ENCODE measurements around the gene DNAJC22. TPM values are rescaled to one million over a fixed set of nuclear protein-coding genes. Genes with fewer than 3 reads are reported as not detected.

DNAJC22 gene
- total RNA-seq, 2 donors from 2014 or later, result 7.3 to 10.9 TPM

GRCh38 chr12:49334226-49334625 lies 12.5 kb upstream of the DNAJC22 start:
- peaks cover 5 to 14% of the 10 kb centered on the region in 2 donors for H3K27me3 ChIP-seq
- no peak for DNase-seq

GRCh38 chr12:49334681-49335080 lies 12.0 kb upstream of the DNAJC22 start:
- WGBS, 2 donors, result 65 to 78% methylated on average over 12 of the region's 12 CpGs
- Histone ChIP-seq H3K9me3 (no peaks in the 10 kb centered on the region), H3K27ac (no peak overlapping the region), H3K36me3 (replicated peaks in 1 of 2; ENCODE audit: insufficient read depth in 1 of 2, low read depth in 2 of 2) (no peaks in the 10 kb centered on the region), H3K4me1 (peaks cover 31% of the 10 kb centered on the region), H3K27me3 (peaks cover 5 to 14% of the 10 kb centered on the region in 2 donors), H3K4me3 (no peak overlapping the region)
- TF ChIP-seq CTCF (IDR thresholded peaks at IDR 0.05) (no peak), POLR2A (IDR thresholded peaks at IDR 0.05) (no peak)
- ATAC-seq (no peak), DNase-seq (no peak)
- intact Hi-C loops (cut with DNase I), result loop anchor here (10.0 kb wide), 1 partner anchor 170 kb away; no protein-coding TSS in a partner anchor

More at GRCh38 chr12:49334226-49334625, 12.5 kb upstream of the DNAJC22 start:
- Histone ChIP-seq H3K4me1 (peaks cover 27% of the 10 kb centered on the region), H3K9me3 (no peaks in the 10 kb centered on the region), H3K27ac (no peak overlapping the region), H3K4me3 (no peak overlapping the region), H3K36me3 (replicated peaks in 1 of 2; ENCODE audit: insufficient read depth in 1 of 2, low read depth in 2 of 2) (no peaks in the 10 kb centered on the region)
- intact Hi-C loops (cut with DNase I), result loop anchor here (10.0 kb wide), 1 partner anchor 171 kb away; no protein-coding TSS in a partner anchor
- ATAC-seq, result no peak
- no peak for TF ChIP-seq POLR2A (IDR thresholded peaks at IDR 0.05)
- TF ChIP-seq CTCF (IDR thresholded peaks at IDR 0.05), result no peak
- WGBS, 2 donors, result 45 to 68% methylated on average over 19 of the region's 19 CpGs

GRCh38 chr12:49335118-49335954 lies 11.4 kb upstream of the DNAJC22 start:
- 64 to 81% methylated on average over 13 to 16 of the region's 16 CpGs for WGBS, 2 donors
- TF ChIP-seq POLR2A (IDR thresholded peaks at IDR 0.05) (no peak), CTCF (IDR thresholded peaks at IDR 0.05) (no peak)
- H3K4me1 ChIP-seq, result peaks cover 32% of the 10 kb centered on the region
- no peaks in the 10 kb centered on the region for H3K36me3 ChIP-seq (replicated peaks in 1 of 2; ENCODE audit: insufficient read depth in 1 of 2, low read depth in 2 of 2)
- H3K9me3 ChIP-seq, result no peaks in the 10 kb centered on the region
- intact Hi-C loops (cut with DNase I), result loop anchor here (10.0 kb wide), 1 partner anchor 169 kb away; no protein-coding TSS in a partner anchor
- H3K27me3 ChIP-seq, result peaks cover 5 to 14% of the 10 kb centered on the region in 2 donors
- ATAC-seq (no peak), DNase-seq (no peak)
- H3K4me3 ChIP-seq, result no peak overlapping the region
- H3K27ac ChIP-seq, result no peak overlapping the region

- Histone ChIP-seq H3K27me3 (peaks cover 5 to 14% of the 10 kb centered on the region in 2 donors), H3K4me3 (no peak overlapping the region), H3K27ac (no peak overlapping the region), H3K4me1 (peaks cover 31% of the 10 kb centered on the region), H3K9me3 (no peaks in the 10 kb centered on the region), H3K36me3 (replicated peaks in 1 of 2; ENCODE audit: insufficient read depth in 1 of 2, low read depth in 2 of 2) (no peaks in the 10 kb centered on the region)
- no peak for TF ChIP-seq CTCF (IDR thresholded peaks at IDR 0.05)
- TF ChIP-seq POLR2A (IDR thresholded peaks at IDR 0.05), result no peak
- intact Hi-C loops (cut with DNase I), result loop anchor here (10.0 kb wide), 1 partner anchor 169 kb away; no protein-coding TSS in a partner anchor
- no peak for DNase-seq
- WGBS, 2 donors, result 14% methylated on average over 41 of the region's 72 CpGs; no CpG with 5 or more reads in 1 of the 2 donors
- ATAC-seq, result no peak
Observed at GRCh38 chr12:49335955-49336644, 10.6 kb upstream of the DNAJC22 start.
